T-cell (primary cell): Measurements from ENCODE around the gene FALEC. TPM values are rescaled to one million over a fixed set of nuclear protein-coding genes. Genes with fewer than 3 reads are reported as not detected.
A peak's percentile ranks its signal among the peaks of the same experiment; 100 is the strongest.

ENCODE experiments used
- ATAC-seq, 4 experiments: fragments of 200-7000 bp in 3 of 4; fragments of 150-1000 bp in 1 of 4; cut with Tn5 transposase; replicated peaks in 1 of 4; 1 replicate in 3 of 4; 2 replicates in 1 of 4; pipeline ENCODE4 v1.10.0; 2021; ENCODE audit warnings: moderate library complexity in 3 of 4, mild to moderate bottlenecking in 2 of 4, moderate number of reproducible peaks in 1 of 4
- CTCF ChIA-PET, 2 donors: fragments of 300-600 bp; sonication (Branson Sonifier 250); formaldehyde crosslinking; loops; one replicate each; lab custom pipeline; 2022; ENCODE audit warnings: antibody characterized with exemption in 2 of 2; lab: Charles Lee
- POLR2A ChIA-PET, 2 donors: fragments of 300-600 bp; sonication (Branson Sonifier 250); formaldehyde crosslinking; loops; one replicate each; lab custom pipeline; 2022; ENCODE audit warnings: antibody characterized with exemption in 2 of 2; lab: Charles Lee
- DNase-seq, 35 experiments: peaks; one replicate each; pipeline versions ENCODE4 v3.0.0 to v3.0.0-alpha.2; 2013 to 2023
- H3K27ac ChIP-seq: one replicate; pipeline ENCODE4 v1.5.1; 2013; ENCODE audit warnings: low read length
- H3K27me3 ChIP-seq, 2 experiments: replicated peaks in 1 of 2; 1 replicate in 1 of 2; 2 replicates in 1 of 2; pipeline versions ENCODE4 v1.6.1 to v1.7.0; 2013; ENCODE audit warnings: low read length in 1 of 2, mixed read lengths in 1 of 2; ENCODE audit not compliant: control insufficient read depth in 2 of 2, insufficient read depth in 2 of 2; ENCODE audit errors: extremely low read depth in 1 of 2
- H3K36me3 ChIP-seq, 2 donors: 1 replicate in 1 of 2; 2 replicates in 1 of 2; pipeline versions ENCODE4 v1.6.1 to v1.7.0; 2013; ENCODE audit warnings: low read length in 1 of 2; ENCODE audit not compliant: control insufficient read depth in 2 of 2, insufficient read depth in 1 of 2; ENCODE audit errors: extremely low read depth in 1 of 2
- H3K4me1 ChIP-seq, 2 experiments: 1 replicate in 1 of 2; 2 replicates in 1 of 2; pipeline versions ENCODE4 v1.6.1 to v1.7.0; 2013; ENCODE audit warnings: low read length in 2 of 2, mixed read lengths in 1 of 2; ENCODE audit not compliant: insufficient read depth in 2 of 2, control insufficient read depth in 1 of 2; ENCODE audit errors: extremely low read depth in 1 of 2
- H3K4me3 ChIP-seq, 2 donors: 1 replicate in 1 of 2; 2 replicates in 1 of 2; pipeline versions ENCODE4 v1.5.1 to v1.7.0; 2013; ENCODE audit warnings: mild to moderate bottlenecking in 2 of 2, low read length in 1 of 2, moderate library complexity in 1 of 2; ENCODE audit not compliant: control insufficient read depth in 1 of 2; ENCODE audit errors: extremely low read depth in 1 of 2
- H3K9me3 ChIP-seq: 2 replicates; pipeline ENCODE4 v1.7.0; 2013
- H3K27ac Mint-ChIP-seq, 2 donors: one replicate each; pipeline ENCODE4 v1.8.0; 2020 to 2021; ENCODE audit warnings: mild to moderate bottlenecking in 2 of 2, mixed read lengths in 2 of 2
- H3K27me3 Mint-ChIP-seq, 2 donors: one replicate each; pipeline ENCODE4 v1.8.0; 2021 to 2022; ENCODE audit warnings: mixed read lengths in 2 of 2
- H3K36me3 Mint-ChIP-seq: one replicate; pipeline ENCODE4 v1.8.0; 2021; ENCODE audit warnings: mixed read lengths
- H3K4me1 Mint-ChIP-seq, 3 donors: one replicate each; pipeline ENCODE4 v1.8.0; 2020 to 2022; ENCODE audit warnings: mixed read lengths in 3 of 3, mild to moderate bottlenecking in 1 of 3
- H3K4me3 Mint-ChIP-seq, 3 donors: one replicate each; pipeline ENCODE4 v1.8.0; 2020 to 2022; ENCODE audit warnings: mild to moderate bottlenecking in 3 of 3, mixed read lengths in 3 of 3, moderate library complexity in 3 of 3
- H3K9me3 Mint-ChIP-seq, 3 donors: one replicate each; pipeline ENCODE4 v1.8.0; 2020 to 2022; ENCODE audit warnings: mixed read lengths in 3 of 3
- WGBS: methylation state at CpG from one replicate; pipeline ENCODE4 v1.1.5; 2013; ENCODE audit warnings: missing lambda C conversion rate; ENCODE audit not compliant: insufficient coverage; 5-methylcytosine and 5-hydroxymethylcytosine counted together
- total RNA-seq, 35 experiments: library from RNA in 6 of 35; stranded (reverse) in 6 of 35; fragments of 120-200 nt in 1 of 35; gene quantifications; one replicate each; pipeline versions ENCODE4 v1.2.1 to v1.2.4 and lab custom pipeline; 2013 to 2026

FALEC gene
- total RNA-seq (under 1 TPM in 3 of 5 donors, not detected in 2; 0.49 to 0.85 (median 0.73) TPM), total RNA-seq (lab: John Stamatoyannopoulos, UW) (0 to 0.96 (median 0.24) reads per million in 29 experiments)
- total RNA-seq (2013) = 0.72 TPM

GRCh38 chr1:150515328-150516049 lies at the start of gene FALEC:
Gene FALEC, plus strand, starts transcription at chr1:150515752.
- peak within 1 kb of the TSS; percentile 26 for H3K27ac ChIP-seq
- Mint-ChIP-seq H3K4me3 (peak within 1 kb of the TSS; percentile 83 to 91 (median 87)), H3K36me3 (no peaks in the 10 kb centered on the region), H3K9me3 (no peaks in the 10 kb centered on the region), H3K27ac (peak within 1 kb of the TSS; percentile 73), H3K27me3 (no peaks in the 10 kb centered on the region), H3K4me1 (peaks cover 11 to 22% (median 21%) of the 10 kb centered on the region in 3 donors)
- CTCF ChIA-PET = interaction anchor here (0.5 to 1.0 kb wide), 9 partner anchors 14 to 736 kb away, joined by 3 to 6 read pairs (median 3); partner anchors contain the start of gene ENSA (in 1 of the 2)
- H3K27me3 ChIP-seq = no peaks in the 10 kb centered on the region
- peaks cover 0 to 11% of the 10 kb centered on the region in 2 experiments for H3K4me1 ChIP-seq
- no peaks in the 10 kb centered on the region for H3K9me3 ChIP-seq
- under 1% methylated on average over 45 of the region's 54 CpGs for WGBS
- POLR2A ChIA-PET = interaction anchor here (0.6 to 1.0 kb wide), 5 partner anchors 14 to 364 kb away, joined by 3 to 9 read pairs (median 3); no protein-coding TSS in a partner anchor
- peak within 1 kb of the TSS; percentile 63 to 71 for H3K4me3 ChIP-seq
- peak; percentile 98 to 99 (median 99) for ATAC-seq
- peak; percentile 74 to 93 (median 81) for DNase-seq
- H3K36me3 ChIP-seq = no peaks in the 10 kb centered on the region

DNA sequence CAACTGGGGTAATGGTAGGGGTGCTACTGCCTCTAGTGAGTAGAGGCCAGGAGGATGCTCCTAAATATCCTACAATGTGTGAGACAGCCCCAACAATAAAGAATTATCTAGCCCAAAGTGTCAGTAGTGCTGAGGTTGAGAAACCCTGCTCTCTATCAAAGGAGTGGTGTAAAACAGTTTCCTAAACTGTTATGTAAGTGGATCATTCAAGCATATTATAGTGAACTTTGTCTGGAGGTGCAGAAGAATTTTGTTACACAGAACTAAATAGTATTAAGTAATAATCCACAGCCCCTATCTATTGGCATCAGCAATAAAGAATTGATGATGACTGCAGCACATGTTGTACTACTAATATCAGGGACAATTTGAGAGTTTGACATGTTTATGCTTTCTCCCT lies 48.6 kb upstream of the FALEC start:
- no peak overlapping the region for H3K4me3 ChIP-seq
- no peak overlapping the region for H3K4me3 Mint-ChIP-seq
- H3K27ac ChIP-seq = no peak overlapping the region
- no peak overlapping the region for H3K27ac Mint-ChIP-seq
- H3K9me3 Mint-ChIP-seq = no peaks in the 10 kb centered on the region
- DNase-seq = no peak
- no peaks in the 10 kb centered on the region for H3K27me3 Mint-ChIP-seq
- H3K9me3 ChIP-seq = no peaks in the 10 kb centered on the region
- peaks cover 35% of the 10 kb centered on the region for H3K36me3 Mint-ChIP-seq
- no peaks in the 10 kb centered on the region for H3K4me1 ChIP-seq
- H3K36me3 ChIP-seq = peaks cover 13 to 66% of the 10 kb centered on the region in 2 donors
- peaks cover 4 to 7% (median 4%) of the 10 kb centered on the region in 3 donors for H3K4me1 Mint-ChIP-seq
- POLR2A ChIA-PET = interaction anchor here in 1 of 2 donors (0.7 kb wide), 1 partner anchor 104 kb away, joined by 7 read pairs; no protein-coding TSS in a partner anchor
- no peaks in the 10 kb centered on the region for H3K27me3 ChIP-seq
- CTCF ChIA-PET = no interaction called here
- ATAC-seq = no peak

- Histone ChIP-seq H3K4me1 (no peaks in the 10 kb centered on the region), H3K27ac (no peak overlapping the region), H3K4me3 (no peak overlapping the region), H3K9me3 (no peaks in the 10 kb centered on the region), H3K27me3 (no peaks in the 10 kb centered on the region), H3K36me3 (peaks cover 15 to 72% of the 10 kb centered on the region in 2 donors)
- Mint-ChIP-seq H3K4me1 (peaks cover 2 to 4% (median 3%) of the 10 kb centered on the region in 3 donors), H3K27me3 (no peaks in the 10 kb centered on the region), H3K27ac (no peak overlapping the region), H3K4me3 (no peak overlapping the region), H3K9me3 (no peaks in the 10 kb centered on the region), H3K36me3 (peaks cover 42% of the 10 kb centered on the region)
- no peak for DNase-seq
- WGBS = no CpG with 5 or more reads among the region's 1 CpG
- ATAC-seq = no peak
- CTCF ChIA-PET = interaction anchor here in 1 of 2 donors (0.8 kb wide), 1 partner anchor 104 kb away, joined by 3 read pairs; no protein-coding TSS in a partner anchor
- POLR2A ChIA-PET = interaction anchor here in 1 of 2 donors (0.5 to 0.6 kb wide), 2 partner anchors 107 to 959 kb away, joined by 3 to 4 read pairs; no protein-coding TSS in a partner anchor
Observed at GRCh38 chr1:150469291-150469690, 46.3 kb upstream of the FALEC start.

GRCh38 chr1:150472601-150473200 lies 42.9 kb upstream of the FALEC start:
- Mint-ChIP-seq H3K4me3 (no peak overlapping the region), H3K9me3 (no peaks in the 10 kb centered on the region), H3K36me3 (peaks cover 29% of the 10 kb centered on the region), H3K27ac (no peak overlapping the region), H3K27me3 (no peaks in the 10 kb centered on the region), H3K4me1 (peaks cover 0 to 3% (median 0%) of the 10 kb centered on the region in 3 donors)
- WGBS = 80% methylated on average over 2 of the region's 10 CpGs
- Histone ChIP-seq H3K27ac (no peak overlapping the region), H3K9me3 (no peaks in the 10 kb centered on the region), H3K4me3 (no peak overlapping the region), H3K36me3 (peaks cover 15 to 45% of the 10 kb centered on the region in 2 donors), H3K4me1 (no peaks in the 10 kb centered on the region), H3K27me3 (no peaks in the 10 kb centered on the region)
- ChIA-PET CTCF (no interaction called here), POLR2A (no interaction called here)
- ATAC-seq = no peak
- DNase-seq = no peak

GRCh38 chr1:150473659-150474058 lies 41.9 kb upstream of the FALEC start:
- H3K27me3 ChIP-seq = no peaks in the 10 kb centered on the region
- CTCF ChIA-PET = no interaction called here
- no peak for DNase-seq
- Mint-ChIP-seq H3K27ac (peak overlapping the region; percentile 43 to 55), H3K4me3 (no peak overlapping the region), H3K36me3 (peaks cover 29% of the 10 kb centered on the region), H3K27me3 (no peaks in the 10 kb centered on the region), H3K9me3 (no peaks in the 10 kb centered on the region), H3K4me1 (peaks cover 0 to 9% (median 3%) of the 10 kb centered on the region in 3 donors)
- no peaks in the 10 kb centered on the region for H3K9me3 ChIP-seq
- H3K27ac ChIP-seq = no peak overlapping the region
- peaks cover 15 to 42% of the 10 kb centered on the region in 2 donors for H3K36me3 ChIP-seq
- H3K4me1 ChIP-seq = no peaks in the 10 kb centered on the region
- POLR2A ChIA-PET = interaction anchor here in 1 of 2 donors (0.6 kb wide), 1 partner anchor 78 kb away, joined by 3 read pairs; no protein-coding TSS in a partner anchor
- ATAC-seq = no peak
- WGBS = no CpG with 5 or more reads among the region's 4 CpGs
- no peak overlapping the region for H3K4me3 ChIP-seq

DNA sequence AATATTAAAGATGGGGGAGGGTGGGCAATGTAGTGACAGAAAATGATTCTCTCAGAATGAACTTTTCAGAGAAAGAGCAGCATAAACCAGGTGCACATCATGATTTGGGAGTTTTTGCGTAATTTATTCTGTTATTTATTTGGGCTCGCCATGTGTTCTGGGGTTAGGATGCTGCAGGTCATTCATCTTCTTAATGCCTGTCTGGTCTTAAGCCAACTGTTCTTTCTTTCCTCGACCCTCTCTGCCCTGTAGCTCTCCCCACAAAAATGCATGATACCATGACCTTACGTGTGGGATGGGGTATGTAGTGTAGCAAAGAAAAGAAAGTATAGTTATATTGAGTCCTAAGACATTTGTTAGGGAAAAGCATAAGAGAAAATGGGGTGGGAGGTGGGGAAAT lies 40.7 kb upstream of the FALEC start:
- ChIA-PET CTCF (interaction anchor here in 1 of 2 donors (0.6 kb wide), 1 partner anchor 47 kb away, joined by 8 read pairs; no protein-coding TSS in a partner anchor), POLR2A (interaction anchor here in 1 of 2 donors (0.5 kb wide), 1 partner anchor 14 kb away, joined by 3 read pairs; no protein-coding TSS in a partner anchor)
- Histone ChIP-seq H3K36me3 (peaks cover 15 to 34% of the 10 kb centered on the region in 2 donors), H3K4me1 (no peaks in the 10 kb centered on the region), H3K9me3 (no peaks in the 10 kb centered on the region), H3K27me3 (no peaks in the 10 kb centered on the region), H3K4me3 (no peak overlapping the region), H3K27ac (no peak overlapping the region)
- DNase-seq (no peak), ATAC-seq (no peak)
- no peak overlapping the region for H3K27ac Mint-ChIP-seq
- H3K4me3 Mint-ChIP-seq = no peak overlapping the region
- H3K36me3 Mint-ChIP-seq = peaks cover 29% of the 10 kb centered on the region
- WGBS = no CpG with 5 or more reads among the region's 4 CpGs
- H3K9me3 Mint-ChIP-seq = no peaks in the 10 kb centered on the region
- no peaks in the 10 kb centered on the region for H3K27me3 Mint-ChIP-seq
- H3K4me1 Mint-ChIP-seq = peaks cover 0 to 9% (median 6%) of the 10 kb centered on the region in 3 donors
